A673 (cell line): Measurements from ENCODE around the gene PPP1R12C. TPM values are rescaled to one million over a fixed set of nuclear protein-coding genes. Genes with fewer than 3 reads are reported as not detected.

Experiments used
- BruUV-seq: library from RNA; stranded (reverse); fragments of 400-500 nt; replicated peaks from 2 replicates; lab custom pipeline; 2021; lab: Mats Ljungman, UMichigan
- CTCF ChIA-PET: fragments of 300-600 bp; sonication (Branson Sonifier 250); formaldehyde crosslinking; loops from one replicate; lab custom pipeline; 2022; ENCODE audit warnings: antibody characterized with exemption; lab: Charles Lee
- POLR2A ChIA-PET: fragments of 300-600 bp; sonication (Branson Sonifier 250); formaldehyde crosslinking; loops from one replicate; lab custom pipeline; 2022; ENCODE audit warnings: antibody characterized with exemption; ENCODE audit not compliant: low non-redundant PET; lab: Charles Lee
- DNase-seq: peaks from one replicate; pipeline ENCODE4 v3.0.0-alpha.2; 2015; ENCODE audit warnings: low spot score
- H3K27ac ChIP-seq: fragments of 200-600 bp; sonication (generic); 2 replicates; pipeline ENCODE4 v1.5.1; 2016; ENCODE audit warnings: mixed run types, low read depth, mild to moderate bottlenecking, mixed read lengths, antibody characterized with exemption, low read length; ENCODE audit not compliant: poor library complexity, severe bottlenecking
- H3K27me3 ChIP-seq: fragments of 200-600 bp; sonication (generic); replicated peaks from 2 replicates; pipeline ENCODE4 v1.6.1; 2017; ENCODE audit warnings: mixed run types, low read depth, mild to moderate bottlenecking, mixed read lengths, antibody characterized with exemption, low read length; ENCODE audit not compliant: insufficient read depth, poor library complexity
- H3K36me3 ChIP-seq: fragments of 200-600 bp; sonication (generic); 2 replicates; pipeline ENCODE4 v1.6.1; 2016; ENCODE audit warnings: mixed run types, mild to moderate bottlenecking, mixed read lengths, antibody characterized with exemption, low read length; ENCODE audit not compliant: insufficient read depth, poor library complexity, severe bottlenecking
- H3K4me1 ChIP-seq: fragments of 200-600 bp; sonication (generic); 2 replicates; pipeline ENCODE4 v1.6.1; 2017; ENCODE audit warnings: mixed run types, mild to moderate bottlenecking, mixed read lengths, antibody characterized with exemption, low read length; ENCODE audit not compliant: insufficient read depth, poor library complexity, severe bottlenecking
- H3K4me3 ChIP-seq: fragments of 200-600 bp; sonication (generic); 2 replicates; pipeline ENCODE4 v1.5.1; 2016; ENCODE audit warnings: low read depth, mixed run types, mild to moderate bottlenecking, mixed read lengths, low read length; ENCODE audit not compliant: poor library complexity, severe bottlenecking
- H3K9me3 ChIP-seq: fragments of 200-600 bp; sonication (generic); 2 replicates; pipeline ENCODE4 v1.6.1; 2016; ENCODE audit warnings: mixed run types, low read depth, mild to moderate bottlenecking, mixed read lengths, antibody characterized with exemption, low read length; ENCODE audit not compliant: poor library complexity, severe bottlenecking
- CTCF ChIP-seq: fragments of 300-800, 200-600 bp; sonication (generic); conservative IDR thresholded peaks from 2 replicates; pipeline ENCODE4 v1.5.1; 2017; ENCODE audit warnings: low read depth, mild to moderate bottlenecking, antibody characterized with exemption, low read length, moderate library complexity, mixed read lengths
- EZH2 ChIP-seq: fragments of 200-600 bp; sonication (generic); IDR thresholded peaks from 2 replicates; pipeline ENCODE4 v1.6.1; 2017; ENCODE audit warnings: borderline replicate concordance, low read depth, mild to moderate bottlenecking, mixed read lengths, antibody characterized with exemption, low read length; ENCODE audit not compliant: poor library complexity, severe bottlenecking
- intact Hi-C: fragments of 100-400 bp; cut with micrococcal nuclease; formaldehyde crosslinking; loops from one replicate; pipeline ENCODE4 v1.10.0; 2022; ENCODE audit not compliant: unreplicated experiment
- total RNA-seq: library from RNA; stranded (reverse); gene quantifications from 2 replicates; pipeline ENCODE4 v1.2.3, GENCODE V29; 2021

The PPP1R12C gene
- total RNA-seq, 1 experiment from 2014 or later, result 94.6 TPM

GRCh38 chr19:55044771-55045716 lies 72.4 kb downstream of the PPP1R12C start:
- ChIA-PET CTCF (no interaction called here), POLR2A (no interaction called here)
- TF ChIP-seq CTCF (no peak), EZH2 (no peak)
- H3K27me3 ChIP-seq, result no peaks in the 10 kb centered on the region
- H3K4me1 ChIP-seq, result no peaks in the 10 kb centered on the region
- BruUV-seq, result no TSS peak
- no peaks in the 10 kb centered on the region for H3K9me3 ChIP-seq
- DNase-seq, result no peak
- no peak overlapping the region for H3K4me3 ChIP-seq
- intact Hi-C loops, result no loop called here
- no peak overlapping the region for H3K27ac ChIP-seq
- peaks cover 36% of the 10 kb centered on the region for H3K36me3 ChIP-seq

GRCh38 chr19:55044286-55044685 lies 73.2 kb downstream of the PPP1R12C start:
- no peak overlapping the region for H3K4me3 ChIP-seq
- no peak for DNase-seq
- no peaks in the 10 kb centered on the region for H3K4me1 ChIP-seq
- H3K9me3 ChIP-seq, result no peaks in the 10 kb centered on the region
- H3K36me3 ChIP-seq, result peaks cover 36% of the 10 kb centered on the region
- no peaks in the 10 kb centered on the region for H3K27me3 ChIP-seq
- ChIA-PET POLR2A (no interaction called here), CTCF (no interaction called here)
- TF ChIP-seq EZH2, result no peak
- H3K27ac ChIP-seq, result no peak overlapping the region
- intact Hi-C loops, result no loop called here
- BruUV-seq, result no TSS peak

GRCh38 chr19:55042688-55043087 lies 74.7 kb downstream of the PPP1R12C start:
- no peak for DNase-seq
- Histone ChIP-seq H3K4me1 (no peaks in the 10 kb centered on the region), H3K9me3 (no peaks in the 10 kb centered on the region), H3K27me3 (no peaks in the 10 kb centered on the region), H3K36me3 (peaks cover 24% of the 10 kb centered on the region), H3K27ac (no peak overlapping the region), H3K4me3 (no peak overlapping the region)
- no TSS peak for BruUV-seq
- CTCF ChIA-PET, result no interaction called here
- POLR2A ChIA-PET, result no interaction called here
- no peak for TF ChIP-seq CTCF
- no peak for TF ChIP-seq EZH2
- intact Hi-C loops, result no loop called here
